ENCODE results near the gene DDX41.
"Not testable (repeated sequence)": the region's sequence is repeated elsewhere in the genome, so short reads cannot be mapped to it uniquely, and the experiment has no call there.

DDX41 gene

GRCh38 chr5:177516601-177517568, at the start of gene DDX41:
TSS of gene DDX41 (minus strand) at chr5:177516961. CDS start at chr5:177516945, 16 bp downstream.
- Histone ChIP-seq H3K9me3 (ENCODE audit: control insufficient read depth in 2 of 2, low read length in 2 of 2) (no peaks in the 10 kb centered on the region), H3K36me3 (ENCODE audit: control insufficient read depth in 2 of 2, insufficient read depth in 2 of 2, low read length in 2 of 2) (peaks cover 49 to 59% of the 10 kb centered on the region in 2 donors), H3K4me3 (ENCODE audit: low read length in 2 of 2) (peak within 1 kb of the TSS; percentile 98 to 99), H3K9ac (ENCODE audit: low read length in 2 of 2) (peak within 1 kb of the TSS; percentile 90 to 94), H3K27ac (ENCODE audit: low read length) (peak within 1 kb of the TSS; percentile 80), H3K4me1 (ENCODE audit: control insufficient read depth, insufficient read depth, low read length) (peaks cover 36% of the 10 kb centered on the region), H3K27me3 (ENCODE audit: control insufficient read depth in 1 of 2, insufficient read depth in 2 of 2, low read length in 2 of 2) (no peaks in the 10 kb centered on the region)

- H3K9me3 ChIP-seq (ENCODE audit: control insufficient read depth in 2 of 2, low read length in 2 of 2) = no peaks in the 10 kb centered on the region
- no peaks in the 10 kb centered on the region for H3K4me1 ChIP-seq (ENCODE audit: control insufficient read depth, insufficient read depth, low read length)
Observed at GRCh38 chr5:177565046-177565445, 48.3 kb upstream of the DDX41 start.

GRCh38 chr5:177559446-177559941, 42.7 kb upstream of the DDX41 start:
- not testable (repeated sequence) for H3K27ac ChIP-seq (ENCODE audit: low read length); H3K4me3 ChIP-seq (ENCODE audit: low read length in 2 of 2)

More at GRCh38 chr5:177565046-177565445, 48.3 kb upstream of the DDX41 start:
- Histone ChIP-seq H3K9ac (ENCODE audit: low read length in 2 of 2) (no peak overlapping the region), H3K27ac (ENCODE audit: low read length) (no peak overlapping the region), H3K27me3 (ENCODE audit: control insufficient read depth in 1 of 2, insufficient read depth in 2 of 2, low read length in 2 of 2) (peaks cover 3 to 5% of the 10 kb centered on the region in 2 donors), H3K4me3 (ENCODE audit: low read length in 2 of 2) (no peak overlapping the region), H3K36me3 (ENCODE audit: control insufficient read depth in 2 of 2, insufficient read depth in 2 of 2, low read length in 2 of 2) (no peaks in the 10 kb centered on the region)

GRCh38 chr5:177557796-177558195, 41.0 kb upstream of the DDX41 start:
- Histone ChIP-seq H3K9me3 (ENCODE audit: control insufficient read depth in 2 of 2, low read length in 2 of 2) (no peaks in the 10 kb centered on the region), H3K9ac (ENCODE audit: low read length in 2 of 2) (no peak overlapping the region), H3K27me3 (ENCODE audit: control insufficient read depth in 1 of 2, insufficient read depth in 2 of 2, low read length in 2 of 2) (no peaks in the 10 kb centered on the region), H3K36me3 (ENCODE audit: control insufficient read depth in 2 of 2, insufficient read depth in 2 of 2, low read length in 2 of 2) (no peaks in the 10 kb centered on the region), H3K4me3 (ENCODE audit: low read length in 2 of 2) (no peak overlapping the region), H3K4me1 (ENCODE audit: control insufficient read depth, insufficient read depth, low read length) (peaks cover 15% of the 10 kb centered on the region), H3K27ac (ENCODE audit: low read length) (no peak overlapping the region)

More at GRCh38 chr5:177559446-177559941, 42.7 kb upstream of the DDX41 start:
- not testable (repeated sequence) for H3K4me1 ChIP-seq (ENCODE audit: control insufficient read depth, insufficient read depth, low read length); H3K9ac ChIP-seq (ENCODE audit: low read length in 2 of 2); H3K27me3 ChIP-seq (ENCODE audit: control insufficient read depth in 1 of 2, insufficient read depth in 2 of 2, low read length in 2 of 2); H3K9me3 ChIP-seq (ENCODE audit: control insufficient read depth in 2 of 2, low read length in 2 of 2); H3K36me3 ChIP-seq (ENCODE audit: control insufficient read depth in 2 of 2, insufficient read depth in 2 of 2, low read length in 2 of 2)

GRCh38 chr5:177557041-177557647, 40.4 kb upstream of the DDX41 start:
- peaks cover 21% of the 10 kb centered on the region for H3K4me1 ChIP-seq (ENCODE audit: control insufficient read depth, insufficient read depth, low read length)
- H3K27ac ChIP-seq (ENCODE audit: low read length) = no peak overlapping the region
- no peaks in the 10 kb centered on the region for H3K27me3 ChIP-seq (ENCODE audit: control insufficient read depth in 1 of 2, insufficient read depth in 2 of 2, low read length in 2 of 2)
- no peaks in the 10 kb centered on the region for H3K9me3 ChIP-seq (ENCODE audit: control insufficient read depth in 2 of 2, low read length in 2 of 2)
- no peak overlapping the region for H3K4me3 ChIP-seq (ENCODE audit: low read length in 2 of 2)
- peaks cover 3% of the 10 kb centered on the region in 2 donors for H3K36me3 ChIP-seq (ENCODE audit: control insufficient read depth in 2 of 2, insufficient read depth in 2 of 2, low read length in 2 of 2)
- no peak overlapping the region for H3K9ac ChIP-seq (ENCODE audit: low read length in 2 of 2)

GRCh38 chr5:177555665-177556064, 38.9 kb upstream of the DDX41 start:
- Histone ChIP-seq H3K4me3 (ENCODE audit: low read length in 2 of 2) (no peak overlapping the region), H3K9ac (ENCODE audit: low read length in 2 of 2) (no peak overlapping the region), H3K4me1 (ENCODE audit: control insufficient read depth, insufficient read depth, low read length) (peaks cover 21% of the 10 kb centered on the region), H3K9me3 (ENCODE audit: control insufficient read depth in 2 of 2, low read length in 2 of 2) (no peaks in the 10 kb centered on the region), H3K27me3 (ENCODE audit: control insufficient read depth in 1 of 2, insufficient read depth in 2 of 2, low read length in 2 of 2) (no peaks in the 10 kb centered on the region), H3K27ac (ENCODE audit: low read length) (no peak overlapping the region), H3K36me3 (ENCODE audit: control insufficient read depth in 2 of 2, insufficient read depth in 2 of 2, low read length in 2 of 2) (peaks cover 3 to 6% of the 10 kb centered on the region in 2 donors)

GRCh38 chr5:177555228-177555627, 38.5 kb upstream of the DDX41 start:
- peaks cover 25% of the 10 kb centered on the region for H3K4me1 ChIP-seq (ENCODE audit: control insufficient read depth, insufficient read depth, low read length)
- H3K9ac ChIP-seq (ENCODE audit: low read length in 2 of 2) = no peak overlapping the region
- H3K9me3 ChIP-seq (ENCODE audit: control insufficient read depth in 2 of 2, low read length in 2 of 2) = no peaks in the 10 kb centered on the region
- H3K4me3 ChIP-seq (ENCODE audit: low read length in 2 of 2) = peak overlapping the region in 1 of 2 donors; percentile 89
- H3K27ac ChIP-seq (ENCODE audit: low read length) = no peak overlapping the region
- peaks cover 3 to 7% of the 10 kb centered on the region in 2 donors for H3K36me3 ChIP-seq (ENCODE audit: control insufficient read depth in 2 of 2, insufficient read depth in 2 of 2, low read length in 2 of 2)
- no peaks in the 10 kb centered on the region for H3K27me3 ChIP-seq (ENCODE audit: control insufficient read depth in 1 of 2, insufficient read depth in 2 of 2, low read length in 2 of 2)

GRCh38 chr5:177554474-177555111, 37.8 kb upstream of the DDX41 start, which contains the start of gene FAM193B:
TSS of gene FAM193B (minus strand) at chr5:177554563. CDS start at chr5:177554458, 105 bp downstream.
- Histone ChIP-seq H3K9ac (ENCODE audit: low read length in 2 of 2) (peak within 1 kb of the TSS; percentile 60 to 73), H3K9me3 (ENCODE audit: control insufficient read depth in 2 of 2, low read length in 2 of 2) (no peaks in the 10 kb centered on the region), H3K4me3 (ENCODE audit: low read length in 2 of 2) (peak within 1 kb of the TSS; percentile 74 to 89), H3K4me1 (ENCODE audit: control insufficient read depth, insufficient read depth, low read length) (peaks cover 25% of the 10 kb centered on the region), H3K27me3 (ENCODE audit: control insufficient read depth in 1 of 2, insufficient read depth in 2 of 2, low read length in 2 of 2) (no peaks in the 10 kb centered on the region), H3K27ac (ENCODE audit: low read length) (peak within 1 kb of the TSS; percentile 49), H3K36me3 (ENCODE audit: control insufficient read depth in 2 of 2, insufficient read depth in 2 of 2, low read length in 2 of 2) (peaks cover 3 to 7% of the 10 kb centered on the region in 2 donors)

- peak overlapping the region; percentile 60 to 73 for H3K9ac ChIP-seq (ENCODE audit: low read length in 2 of 2)
- H3K36me3 ChIP-seq (ENCODE audit: control insufficient read depth in 2 of 2, insufficient read depth in 2 of 2, low read length in 2 of 2) = peaks cover 3 to 7% of the 10 kb centered on the region in 2 donors
- no peaks in the 10 kb centered on the region for H3K9me3 ChIP-seq (ENCODE audit: control insufficient read depth in 2 of 2, low read length in 2 of 2)
- H3K27ac ChIP-seq (ENCODE audit: low read length) = peak overlapping the region; percentile 49
- no peaks in the 10 kb centered on the region for H3K27me3 ChIP-seq (ENCODE audit: control insufficient read depth in 1 of 2, insufficient read depth in 2 of 2, low read length in 2 of 2)
- H3K4me1 ChIP-seq (ENCODE audit: control insufficient read depth, insufficient read depth, low read length) = peaks cover 29% of the 10 kb centered on the region
- H3K4me3 ChIP-seq (ENCODE audit: low read length in 2 of 2) = peak overlapping the region; percentile 74 to 83
Observed at GRCh38 chr5:177553671-177554429, 37.1 kb upstream of the DDX41 start.
